HG03442 (cell line): ENCODE data around the gene DHRS7B.
"Not testable (repeated sequence)": the region's sequence is repeated elsewhere in the genome, so short reads cannot be mapped to it uniquely, and the experiment has no call there.

Source experiments
- ATAC-seq: cut with Tn5 transposase; IDR thresholded peaks from one replicate; pipeline ENCODE4 v1.9.1; 2021; ENCODE audit warnings: mild to moderate bottlenecking, moderate library complexity; ENCODE audit not compliant: unreplicated experiment

The DHRS7B gene

GRCh38 chr17:21176773-21177395 is 50.1 kb downstream of the DHRS7B start:
- ATAC-seq, result no peak

GRCh38 chr17:21177401-21177800 is 50.6 kb downstream of the DHRS7B start:
- ATAC-seq, result no peak

- no peak for ATAC-seq
Observed at GRCh38 chr17:21177854-21178600, 51.3 kb downstream of the DHRS7B start.

- no peak for ATAC-seq
Observed at GRCh38 chr17:21183468-21183867, 56.7 kb downstream of the DHRS7B start.

GRCh38 chr17:21184570-21184969 is 57.8 kb downstream of the DHRS7B start:
- no peak for ATAC-seq

- ATAC-seq, result no peak
Observed at GRCh38 chr17:21185061-21185460, 58.3 kb downstream of the DHRS7B start.

- no peak for ATAC-seq
Observed at GRCh38 chr17:21186399-21187187, 59.8 kb downstream of the DHRS7B start.

- no peak for ATAC-seq
Observed at GRCh38 chr17:21189361-21189760, 62.6 kb downstream of the DHRS7B start.

GRCh38 chr17:21190078-21190477 is 63.3 kb downstream of the DHRS7B start:
- no peak for ATAC-seq

GRCh38 chr17:21191698-21192097 is 64.9 kb downstream of the DHRS7B start:
- ATAC-seq, result no peak

GRCh38 chr17:21192414-21192813 is 65.7 kb downstream of the DHRS7B start:
- ATAC-seq, result not testable (repeated sequence)

GRCh38 chr17:21193031-21193430 is 66.3 kb downstream of the DHRS7B start:
- ATAC-seq, result no peak

GRCh38 chr17:21194226-21194625 is 67.5 kb downstream of the DHRS7B start:
- ATAC-seq, result no peak

- ATAC-seq, result no peak
Observed at GRCh38 chr17:21194703-21195102, 67.9 kb downstream of the DHRS7B start.

GRCh38 chr17:21196126-21196525 is 69.4 kb downstream of the DHRS7B start:
- ATAC-seq, result no peak

- ATAC-seq, result no peak
Observed at GRCh38 chr17:21198411-21198810, 71.6 kb downstream of the DHRS7B start.

- ATAC-seq, result no peak
Observed at GRCh38 chr17:21199311-21199710, 72.5 kb downstream of the DHRS7B start.

- ATAC-seq, result no peak
Observed at GRCh38 chr17:21199856-21200255, 73.1 kb downstream of the DHRS7B start.

- ATAC-seq, result no peak
Observed at GRCh38 chr17:21200590-21201297, 74.0 kb downstream of the DHRS7B start.

- ATAC-seq, result no peak
Observed at GRCh38 chr17:21201298-21201595, 74.5 kb downstream of the DHRS7B start.

- no peak for ATAC-seq
Observed at GRCh38 chr17:21201874-21202273, 75.1 kb downstream of the DHRS7B start.
